Measurements from ENCODE around the gene SOCS7. TPM values are rescaled to one million over a fixed set of nuclear protein-coding genes. Genes with fewer than 3 reads are reported as not detected.
A peak's percentile ranks its signal among the peaks of the same experiment; 100 is the strongest.

Gene SOCS7
- total and polyA plus RNA-seq, 2 of the 4 experiments (the other 2 are of a cell fraction), result 6.5 to 6.8 TPM

GRCh38 chr17:38332735-38333134 lies 18.9 kb upstream of the SOCS7 start:
- no peak for DNase-seq
- H4K5ac ChIP-seq (ENCODE audit: low read depth, low read length), result no peak overlapping the region
- peaks cover 70% of the 10 kb centered on the region for H3K27me3 ChIP-seq (ENCODE audit: control insufficient read depth, insufficient read depth, low read length)
- intact Hi-C loops (cut with micrococcal nuclease), result no loop called here
- no peak overlapping the region for H3K56ac ChIP-seq (ENCODE audit: extremely low read depth, insufficient read depth, low read length)
- dilution Hi-C loops (cut with HindIII; ENCODE audit: low sequenced_read_pairs, unreplicated experiment), result no loop called here
- H2BK120ac ChIP-seq (ENCODE audit: low read depth, low read length), result no peak overlapping the region
- H3K18ac ChIP-seq (ENCODE audit: low read depth, low read length), result no peak overlapping the region
- no peak overlapping the region for H2AK5ac ChIP-seq (ENCODE audit: low read depth, low read length)
- no TSS peak for BruUV-seq (replicated peaks)
- H3K9me1 ChIP-seq (ENCODE audit: insufficient read depth, low read length), result 0 out of 2 replicates have a peak, but pooled peaks cover 2% of the 10 kb centered on the region
- no peak overlapping the region for H2BK15ac ChIP-seq (ENCODE audit: low read depth, low read length)
- no peak overlapping the region for H2BK5ac ChIP-seq (ENCODE audit: low read depth, low read length, poor library complexity, severe bottlenecking)
- no peak for ATAC-seq (ENCODE audit: low read depth)
- H2AK9ac ChIP-seq (replicated peaks; ENCODE audit: low read depth, low read length, poor library complexity), result peak overlapping the region; percentile 15
- H4K20me1 ChIP-seq (ENCODE audit: insufficient read depth, low read length), result no peaks in the 10 kb centered on the region; the same call in 1 of the 2 replicates
- H3K4me1 ChIP-seq (ENCODE audit: control insufficient read depth, insufficient read depth, low read length), result no peaks in the 10 kb centered on the region
- no peak overlapping the region for H3K9ac ChIP-seq (ENCODE audit: low read depth, low read length)
- H3K23ac ChIP-seq (ENCODE audit: low read depth, low read length), result no peak overlapping the region
- no peak overlapping the region for H3K4me3 ChIP-seq (ENCODE audit: insufficient read depth, low read depth, low read length)
- TF ChIP-seq RFX5 (IDR thresholded peaks at IDR 0.05; ENCODE audit: low read depth, low read length) (no peak), BHLHE40 (IDR thresholded peaks at IDR 0.05; ENCODE audit: low read depth, low read length) (no peak), RCOR1 (IDR thresholded peaks at IDR 0.05; ENCODE audit: insufficient replicate concordance, low read length) (no peak), MAZ (IDR thresholded peaks at IDR 0.05; ENCODE audit: borderline replicate concordance, low read depth, low read length) (no peak), CHD1 (IDR thresholded peaks at IDR 0.05; ENCODE audit: low read depth, low read length) (no peak)
- TF ChIP-seq, protein P1, sequence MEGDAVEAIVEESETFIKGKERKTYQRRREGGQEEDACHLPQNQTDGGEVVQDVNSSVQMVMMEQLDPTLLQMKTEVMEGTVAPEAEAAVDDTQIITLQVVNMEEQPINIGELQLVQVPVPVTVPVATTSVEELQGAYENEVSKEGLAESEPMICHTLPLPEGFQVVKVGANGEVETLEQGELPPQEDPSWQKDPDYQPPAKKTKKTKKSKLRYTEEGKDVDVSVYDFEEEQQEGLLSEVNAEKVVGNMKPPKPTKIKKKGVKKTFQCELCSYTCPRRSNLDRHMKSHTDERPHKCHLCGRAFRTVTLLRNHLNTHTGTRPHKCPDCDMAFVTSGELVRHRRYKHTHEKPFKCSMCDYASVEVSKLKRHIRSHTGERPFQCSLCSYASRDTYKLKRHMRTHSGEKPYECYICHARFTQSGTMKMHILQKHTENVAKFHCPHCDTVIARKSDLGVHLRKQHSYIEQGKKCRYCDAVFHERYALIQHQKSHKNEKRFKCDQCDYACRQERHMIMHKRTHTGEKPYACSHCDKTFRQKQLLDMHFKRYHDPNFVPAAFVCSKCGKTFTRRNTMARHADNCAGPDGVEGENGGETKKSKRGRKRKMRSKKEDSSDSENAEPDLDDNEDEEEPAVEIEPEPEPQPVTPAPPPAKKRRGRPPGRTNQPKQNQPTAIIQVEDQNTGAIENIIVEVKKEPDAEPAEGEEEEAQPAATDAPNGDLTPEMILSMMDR (conservative IDR thresholded peaks at IDR 0.05; ENCODE audit: low read depth, low read length), result no peak
- no peak overlapping the region for H2AFZ ChIP-seq (replicated peaks; ENCODE audit: low read length, poor library complexity)
- WGBS, 2 experiments (ENCODE audit: extremely low coverage in 2 of 2, insufficient read length in 1 of 2), result 69% methylated on average over 5 of the region's 7 CpGs; no CpG with 5 or more reads in 1 of the 2 experiments
- no peaks in the 10 kb centered on the region for H3K9me3 ChIP-seq (ENCODE audit: control insufficient read depth, insufficient read depth, low read length)
- H3K36me3 ChIP-seq (ENCODE audit: control insufficient read depth, insufficient read depth, low read length), result no peaks in the 10 kb centered on the region
- H2BK20ac ChIP-seq (ENCODE audit: low read depth, low read length), result no peak overlapping the region
- H4K8ac ChIP-seq (ENCODE audit: low read depth in 2 of 2, low read length in 2 of 2), result no peak overlapping the region
- no peaks in the 10 kb centered on the region for H3K79me1 ChIP-seq (ENCODE audit: low read depth in 1 of 2, low read length in 2 of 2)
- H3K4ac ChIP-seq (ENCODE audit: low read depth, low read length), result no peak overlapping the region
- no peak overlapping the region for H3K14ac ChIP-seq (replicated peaks; ENCODE audit: low read depth, low read length)
- no peak overlapping the region for H3K27ac ChIP-seq (ENCODE audit: insufficient read depth, low read length)
- in situ Hi-C loops (cut with MboI; ENCODE audit: low sequenced_read_pairs), result no loop called here
- H4K91ac ChIP-seq (ENCODE audit: insufficient read depth, low read depth, low read length), result no peak overlapping the region
- ChIA-PET CTCF (interaction anchor here (1.1 kb wide), 1 partner anchor 11 kb away, joined by 5 read pairs; no protein-coding TSS in a partner anchor), POLR2A (ENCODE audit: unreplicated experiment) (no interaction called here)
- H3K4me2 ChIP-seq (ENCODE audit: low read depth, low read length), result no peak overlapping the region
